Right atrium auricular region (tissue), 2 donors: ENCODE data around the gene PTCH1. TPM values are rescaled to one million over a fixed set of nuclear protein-coding genes. Genes with fewer than 3 reads are reported as not detected.

Source experiments
- DNase-seq: peaks from one replicate; pipeline ENCODE4 v3.0.0-alpha.2; 2019; ENCODE audit warnings: low spot score
- H3K27ac ChIP-seq, 2 donors: fragments of 200-600 bp; sonication (generic); 1 replicate in 1 of 2; 2 replicates in 1 of 2; pipeline ENCODE4 v1.5.1; 2016 to 2019
- H3K27me3 ChIP-seq, 2 donors: fragments of 200-600 bp; sonication (generic); one replicate each; pipeline versions ENCODE4 v1.5.1 to v1.6.0; 2017 to 2019
- H3K36me3 ChIP-seq: fragments of 200-600 bp; sonication (generic); one replicate; pipeline ENCODE4 v1.5.1; 2016
- H3K4me1 ChIP-seq, 2 donors: fragments of 200-600 bp; sonication (generic); one replicate each; pipeline versions ENCODE4 v1.5.1 to v1.6.0; 2017 to 2019
- H3K4me3 ChIP-seq, 2 donors: fragments of 200-600 bp; sonication (generic); 1 replicate in 1 of 2; 2 replicates in 1 of 2; pipeline ENCODE4 v1.5.1; 2017 to 2019; ENCODE audit warnings: mild to moderate bottlenecking in 1 of 2, moderate library complexity in 1 of 2
- H3K9me3 ChIP-seq, 2 donors: fragments of 200-600 bp; sonication (generic); one replicate each; pipeline ENCODE4 v1.5.1; 2019
- total RNA-seq, 2 donors: library from RNA; depleted of rRNA; stranded (reverse); fragments of >200 nt; gene quantifications; one replicate each; pipeline ENCODE4 v1.1.0, GENCODE V29; 2016
- TF ChIP-seq, protein P1 (sequence below), 2 donors: fragments of 200-600 bp; sonication (generic); IDR thresholded peaks; one replicate each; pipeline ENCODE4 v1.5.1; 2019; ENCODE audit warnings: antibody characterized with exemption in 2 of 2

The PTCH1 gene
- total RNA-seq, 2 donors from 2014 or later = 5.4 to 6.3 TPM

DNA sequence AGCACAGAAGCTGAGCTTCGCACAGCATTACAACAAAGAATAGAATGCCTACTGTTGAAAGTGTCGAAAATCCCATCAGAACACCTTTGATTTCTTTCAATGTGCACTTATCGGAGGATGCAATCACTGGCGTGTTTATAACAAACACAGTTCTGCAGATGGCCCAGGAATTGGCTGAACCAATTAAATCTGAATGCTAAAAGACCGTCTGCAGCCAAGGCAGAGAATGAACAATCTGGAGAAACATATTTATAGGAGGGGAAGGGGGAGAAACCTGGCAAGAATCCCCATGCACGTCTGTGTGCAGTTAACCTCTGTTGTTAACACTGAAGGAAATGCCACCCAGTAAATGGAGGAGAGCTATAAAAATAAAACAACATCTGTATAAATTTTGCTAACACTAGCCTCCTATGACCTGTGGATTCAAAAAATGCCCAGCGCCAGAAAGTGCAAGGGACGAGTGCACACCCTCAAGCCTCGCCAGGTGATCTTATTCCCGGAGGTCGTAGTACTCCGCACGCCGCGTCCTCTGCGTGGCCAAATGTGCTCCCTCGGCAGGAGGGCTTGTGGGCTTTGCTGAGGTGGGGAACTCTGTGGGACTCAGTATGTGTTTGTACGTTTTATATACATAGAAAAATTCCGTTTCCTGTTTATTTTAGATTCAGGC is 56.8 kb downstream of the PTCH1 start:
- Histone ChIP-seq H3K4me1 (peaks cover 0 to 17% of the 10 kb centered on the region in 2 donors), H3K4me3 (no peak overlapping the region), H3K27ac (no peak overlapping the region), H3K27me3 (no peaks in the 10 kb centered on the region), H3K36me3 (peaks cover 38% of the 10 kb centered on the region), H3K9me3 (no peaks in the 10 kb centered on the region)
- TF ChIP-seq, protein P1, sequence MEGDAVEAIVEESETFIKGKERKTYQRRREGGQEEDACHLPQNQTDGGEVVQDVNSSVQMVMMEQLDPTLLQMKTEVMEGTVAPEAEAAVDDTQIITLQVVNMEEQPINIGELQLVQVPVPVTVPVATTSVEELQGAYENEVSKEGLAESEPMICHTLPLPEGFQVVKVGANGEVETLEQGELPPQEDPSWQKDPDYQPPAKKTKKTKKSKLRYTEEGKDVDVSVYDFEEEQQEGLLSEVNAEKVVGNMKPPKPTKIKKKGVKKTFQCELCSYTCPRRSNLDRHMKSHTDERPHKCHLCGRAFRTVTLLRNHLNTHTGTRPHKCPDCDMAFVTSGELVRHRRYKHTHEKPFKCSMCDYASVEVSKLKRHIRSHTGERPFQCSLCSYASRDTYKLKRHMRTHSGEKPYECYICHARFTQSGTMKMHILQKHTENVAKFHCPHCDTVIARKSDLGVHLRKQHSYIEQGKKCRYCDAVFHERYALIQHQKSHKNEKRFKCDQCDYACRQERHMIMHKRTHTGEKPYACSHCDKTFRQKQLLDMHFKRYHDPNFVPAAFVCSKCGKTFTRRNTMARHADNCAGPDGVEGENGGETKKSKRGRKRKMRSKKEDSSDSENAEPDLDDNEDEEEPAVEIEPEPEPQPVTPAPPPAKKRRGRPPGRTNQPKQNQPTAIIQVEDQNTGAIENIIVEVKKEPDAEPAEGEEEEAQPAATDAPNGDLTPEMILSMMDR (IDR thresholded peaks at IDR 0.05) = no peak
- no peak for DNase-seq

DNA sequence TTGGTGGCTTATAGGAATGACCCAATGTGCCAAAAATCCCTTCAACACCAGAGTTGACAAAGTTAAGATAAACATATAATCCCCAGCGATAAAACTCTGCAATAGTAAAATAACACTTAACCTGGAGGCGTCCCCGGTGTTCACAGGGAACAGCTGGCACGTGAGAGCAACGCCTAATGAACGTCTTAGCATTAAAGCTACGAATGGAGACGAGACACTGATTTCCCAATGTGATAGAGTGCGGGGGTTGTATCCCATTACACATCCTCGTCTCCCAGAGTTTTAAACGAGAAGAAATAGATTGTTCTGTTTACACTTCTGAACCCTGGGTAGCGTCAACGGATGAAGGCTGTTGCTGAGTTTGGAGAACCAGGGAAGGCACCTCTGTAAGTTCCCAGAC is 57.6 kb downstream of the PTCH1 start:
- H3K27ac ChIP-seq = no peak overlapping the region

DNA sequence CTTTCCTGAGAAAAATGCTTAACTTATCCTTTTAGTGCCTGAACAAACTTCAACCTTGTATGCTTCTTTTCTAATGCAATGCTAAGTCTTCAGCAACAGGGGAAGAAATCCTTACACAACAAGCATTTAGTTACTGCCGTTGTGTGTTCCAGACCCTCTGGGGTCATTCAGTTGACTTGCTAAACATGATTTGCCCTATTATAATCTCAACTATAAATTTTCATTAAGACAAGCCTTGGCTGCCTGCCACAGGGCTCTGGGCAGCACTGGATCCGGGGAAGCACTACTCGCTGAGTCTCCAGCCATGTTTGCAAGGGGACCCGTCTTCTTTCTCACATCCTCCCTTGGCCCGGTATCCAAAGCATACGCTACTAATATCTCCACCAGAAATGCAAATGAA is 58.1 kb downstream of the PTCH1 start:
- Histone ChIP-seq H3K36me3 (peaks cover 40% of the 10 kb centered on the region), H3K4me3 (no peak overlapping the region), H3K4me1 (peaks cover 0 to 17% of the 10 kb centered on the region in 2 donors)

More for the DNA sequence above, 57.6 kb downstream of the PTCH1 start:
- TF ChIP-seq, protein P1 (IDR thresholded peaks at IDR 0.05) = no peak
- Histone ChIP-seq H3K27me3 (no peaks in the 10 kb centered on the region), H3K4me3 (no peak overlapping the region), H3K36me3 (peaks cover 40% of the 10 kb centered on the region), H3K9me3 (no peaks in the 10 kb centered on the region), H3K4me1 (peaks cover 0 to 17% of the 10 kb centered on the region in 2 donors)
- no peak for DNase-seq

DNA sequence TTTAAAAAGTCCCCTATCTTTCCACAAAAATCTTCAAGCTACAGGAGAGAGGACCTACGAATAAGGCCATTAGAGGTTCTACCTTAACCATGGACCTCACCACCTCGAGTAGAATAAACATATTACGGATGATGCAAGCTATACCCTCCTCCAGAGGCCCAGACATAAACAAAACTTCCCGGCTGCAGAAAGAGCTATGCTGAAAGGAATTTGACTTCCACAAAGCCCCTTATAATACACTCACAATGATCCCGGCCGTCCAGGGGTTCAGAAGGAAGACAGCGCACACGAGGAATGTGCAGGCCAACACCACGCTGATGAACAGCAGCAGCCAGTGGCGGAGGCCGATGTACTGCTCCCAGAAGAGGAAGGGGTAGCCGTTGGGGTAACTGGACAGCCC is 59.0 kb downstream of the PTCH1 start:
- DNase-seq = no peak

More for the DNA sequence above, 58.1 kb downstream of the PTCH1 start:
- TF ChIP-seq, protein P1 (IDR thresholded peaks at IDR 0.05) = no peak
- Histone ChIP-seq H3K27me3 (no peaks in the 10 kb centered on the region), H3K9me3 (no peaks in the 10 kb centered on the region), H3K27ac (no peak overlapping the region)
- DNase-seq = no peak

DNA sequence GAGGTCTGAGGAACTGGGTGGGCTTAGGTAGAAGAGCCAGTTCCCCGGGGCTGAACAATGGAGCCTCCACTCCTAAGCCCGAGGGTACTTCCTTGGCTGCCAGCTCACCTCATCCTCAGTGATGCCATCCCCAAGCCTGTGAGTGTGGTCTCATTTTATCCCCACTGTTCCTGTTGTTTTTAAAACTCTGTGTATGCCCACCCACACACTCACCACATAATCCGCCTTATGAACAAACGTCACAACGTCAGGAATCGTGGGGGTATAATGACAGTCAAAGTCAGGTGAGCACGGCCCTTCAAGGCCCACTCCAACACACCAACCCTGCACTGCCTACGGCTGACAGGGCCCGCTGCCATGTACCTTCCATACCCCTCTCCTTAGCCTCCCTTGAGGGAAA is 61.1 kb downstream of the PTCH1 start:
- no peaks in the 10 kb centered on the region for H3K9me3 ChIP-seq
- TF ChIP-seq, protein P1 (IDR thresholded peaks at IDR 0.05) = no peak
- H3K27ac ChIP-seq = no peak overlapping the region
- H3K4me1 ChIP-seq = no peaks in the 10 kb centered on the region
- no peaks in the 10 kb centered on the region for H3K27me3 ChIP-seq
- H3K36me3 ChIP-seq = peaks cover 64% of the 10 kb centered on the region
- no peak for DNase-seq
- no peak overlapping the region for H3K4me3 ChIP-seq

More for the DNA sequence above, 59.0 kb downstream of the PTCH1 start:
- no peak overlapping the region for H3K27ac ChIP-seq
- H3K36me3 ChIP-seq = peaks cover 47% of the 10 kb centered on the region
- no peaks in the 10 kb centered on the region for H3K9me3 ChIP-seq
- H3K27me3 ChIP-seq = no peaks in the 10 kb centered on the region
- no peak overlapping the region for H3K4me3 ChIP-seq
- H3K4me1 ChIP-seq = peaks cover 0 to 8% of the 10 kb centered on the region in 2 donors
- TF ChIP-seq, protein P1 (IDR thresholded peaks at IDR 0.05) = no peak

DNA sequence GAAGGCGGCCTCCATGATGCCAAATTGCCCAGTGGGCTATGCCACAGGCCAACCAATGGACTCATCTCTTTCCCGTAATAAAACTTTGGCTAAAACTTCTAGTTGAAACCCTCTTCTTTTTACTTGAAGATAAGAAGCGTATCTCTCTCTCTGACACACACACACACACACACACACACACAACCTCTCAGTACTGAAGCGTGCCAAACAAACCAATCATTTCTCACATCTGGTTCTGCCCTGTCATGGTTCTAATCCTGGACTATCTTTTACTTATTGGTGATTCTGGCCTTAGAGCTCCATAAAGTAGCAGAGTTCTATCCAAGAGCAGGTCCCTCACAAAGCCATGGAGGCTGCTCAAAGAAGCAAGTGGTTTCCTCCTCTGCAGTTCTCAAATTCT is 64.6 kb downstream of the PTCH1 start:
- no peak for DNase-seq
- Histone ChIP-seq H3K4me1 (no peaks in the 10 kb centered on the region), H3K9me3 (no peaks in the 10 kb centered on the region), H3K27ac (no peak overlapping the region), H3K36me3 (peaks cover 67% of the 10 kb centered on the region), H3K27me3 (no peaks in the 10 kb centered on the region), H3K4me3 (no peak overlapping the region)
- TF ChIP-seq, protein P1 (IDR thresholded peaks at IDR 0.05) = no peak
